PC-3 (cell line): ENCODE results near the gene TM4SF4.

ENCODE experiments used
- CTCF ChIP-seq: fragments of 300-600 bp; sonication (generic); conservative IDR thresholded peaks from 2 replicates; pipeline ENCODE4 v1.5.1; 2017; ENCODE audit warnings: antibody characterized with exemption, low read depth, mild to moderate bottlenecking, low read length
- EZH2phosphoT487 ChIP-seq: fragments of 300-600 bp; sonication (generic); IDR thresholded peaks from 2 replicates; pipeline ENCODE4 v1.6.1; 2018; ENCODE audit warnings: mild to moderate bottlenecking, antibody characterized with exemption, low read length, borderline replicate concordance

- TF ChIP-seq CTCF (no peak), EZH2phosphoT487 (no peak)
Observed at GRCh38 chr3:149441642-149442041, 32.9 kb upstream of the TM4SF4 start.
